ENCODE measurements around the gene DCDC2.
"Not testable (repeated sequence)": the region's sequence is repeated elsewhere in the genome, so short reads cannot be mapped to it uniquely, and the experiment has no call there.

Gene DCDC2

GRCh38 chr6:24270011-24270410, 87.8 kb downstream of the DCDC2 start:
- DNase-seq (ENCODE audit: low read depth) = no peak

DNA sequence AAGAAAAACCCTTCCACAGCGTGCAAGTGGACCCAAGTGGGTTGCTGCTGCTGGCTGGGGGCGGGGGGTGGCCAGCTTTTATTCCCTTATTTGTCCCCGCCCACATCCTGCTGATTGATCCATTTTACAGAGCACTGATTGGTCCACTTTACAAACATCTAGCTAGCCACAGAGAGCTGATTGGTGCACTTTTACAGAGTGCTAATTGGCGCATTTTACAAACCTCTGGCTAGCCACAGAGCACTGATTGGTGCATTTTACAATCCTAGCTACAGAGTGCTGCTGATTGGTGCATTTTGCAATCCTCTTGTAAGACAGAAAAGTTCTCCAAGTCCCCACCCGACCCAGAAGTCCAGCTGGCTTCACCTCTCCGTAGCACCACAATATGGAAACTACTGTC, 99.6 kb downstream of the DCDC2 start:
- DNase-seq (ENCODE audit: low read depth) = not testable (repeated sequence)

DNA sequence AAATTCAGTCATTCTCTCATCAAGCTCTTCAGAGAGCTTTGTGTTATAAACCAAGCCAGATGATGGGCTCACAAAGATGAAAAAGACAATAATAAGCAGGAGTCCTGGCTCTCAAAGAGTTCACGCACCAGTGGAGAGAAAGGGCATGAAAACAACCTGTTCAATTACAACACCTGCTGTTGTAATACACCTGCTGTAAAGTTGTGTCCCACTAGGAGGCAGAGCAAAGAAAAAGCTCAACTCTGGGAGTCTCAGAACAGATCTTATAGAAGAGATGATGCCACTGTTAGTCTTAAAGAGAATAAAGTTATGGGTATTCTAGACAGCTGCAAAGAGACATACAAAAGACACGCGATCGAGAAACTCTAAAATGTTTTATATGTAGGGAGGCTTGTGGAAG, 100.6 kb downstream of the DCDC2 start:
- no peak for DNase-seq (ENCODE audit: low read depth)

DNA sequence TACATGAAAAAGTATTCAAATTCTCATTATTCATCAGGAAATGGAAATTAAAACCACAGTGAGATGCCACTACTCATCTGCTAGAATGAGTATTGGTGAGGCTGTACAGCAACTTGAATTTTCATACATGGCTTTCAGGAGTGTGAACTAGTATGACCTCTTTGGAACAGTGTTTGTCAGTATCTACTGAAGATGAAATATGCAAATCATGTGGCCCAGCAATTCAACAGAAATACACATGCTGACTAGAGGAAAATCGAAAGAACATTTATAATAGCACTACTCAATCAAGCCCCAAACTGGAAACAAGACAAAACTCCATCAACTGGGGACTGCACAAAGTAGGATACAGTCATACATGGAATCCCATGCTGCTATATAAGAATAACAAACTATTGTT, 102.2 kb downstream of the DCDC2 start:
- DNase-seq (ENCODE audit: low read depth) = no peak

DNA sequence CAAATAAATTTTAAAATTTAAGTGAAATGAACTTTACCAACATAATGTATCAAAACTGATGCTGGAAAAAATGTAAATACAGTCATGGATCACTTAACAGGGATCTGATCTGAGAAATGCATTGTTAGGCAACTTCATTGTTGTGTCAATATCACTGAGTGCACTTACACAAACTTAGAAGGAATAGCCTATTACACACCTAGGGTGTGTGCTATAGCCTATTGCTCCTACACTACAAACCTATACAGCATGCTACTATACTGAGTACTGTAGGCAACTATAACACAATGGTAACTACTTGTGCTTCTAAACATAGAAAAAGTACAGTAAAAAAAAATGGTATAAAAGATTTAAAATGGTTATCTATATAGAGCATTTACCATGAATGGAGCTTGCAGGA, 104.5 kb downstream of the DCDC2 start:
- DNase-seq (ENCODE audit: low read depth) = no peak

- no peak for DNase-seq (ENCODE audit: low read depth)
Measured at GRCh38 chr6:24252280-24252679, 105.6 kb downstream of the DCDC2 start.

GRCh38 chr6:24251339-24251738, 106.5 kb downstream of the DCDC2 start:
- no peak for DNase-seq (ENCODE audit: low read depth)

DNA sequence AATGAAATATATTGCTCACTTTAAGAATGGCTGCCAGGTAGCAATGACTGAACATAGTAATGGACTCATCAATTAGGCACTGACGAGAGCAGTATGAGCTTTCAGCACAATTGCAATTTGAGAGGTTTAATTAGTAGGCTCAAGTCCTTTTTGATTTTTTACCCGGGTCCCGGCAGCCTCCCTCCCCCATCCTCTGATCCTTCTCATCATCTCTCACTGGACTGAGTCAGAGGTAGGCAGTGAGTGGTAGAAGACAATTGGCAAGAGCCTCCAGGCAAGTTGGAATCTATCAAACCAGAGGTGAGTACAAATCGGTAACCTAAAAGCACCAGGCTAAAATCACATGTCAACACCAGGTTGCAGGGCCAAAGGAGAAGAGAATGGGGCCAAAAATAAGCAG, 107.9 kb downstream of the DCDC2 start:
- DNase-seq (ENCODE audit: low read depth) = no peak

GRCh38 chr6:24245275-24245674, 112.6 kb downstream of the DCDC2 start:
- DNase-seq (ENCODE audit: low read depth) = no peak

- no peak for DNase-seq (ENCODE audit: low read depth)
Measured at GRCh38 chr6:24242924-24243323, 114.9 kb downstream of the DCDC2 start.

DNA sequence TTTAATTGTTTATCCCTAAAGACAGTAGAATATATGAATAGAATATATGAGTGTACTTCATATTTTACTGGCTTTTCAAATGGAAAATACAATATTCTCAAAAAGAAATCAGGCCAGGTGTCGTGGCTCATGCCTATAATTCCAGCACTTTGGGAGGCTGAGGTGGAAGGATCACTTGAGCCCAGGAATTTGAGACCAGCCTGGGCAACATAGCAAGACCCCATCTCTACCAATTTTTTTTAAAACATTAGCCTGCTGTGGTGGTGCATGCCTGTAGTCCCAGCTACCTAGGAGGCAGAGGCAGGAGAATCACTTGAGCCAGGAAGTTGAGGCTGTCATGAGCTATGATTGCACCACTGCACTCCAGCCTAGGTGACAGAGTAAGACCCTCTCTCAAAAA, 116.1 kb downstream of the DCDC2 start:
- not testable (repeated sequence) for DNase-seq (ENCODE audit: low read depth)

DNA sequence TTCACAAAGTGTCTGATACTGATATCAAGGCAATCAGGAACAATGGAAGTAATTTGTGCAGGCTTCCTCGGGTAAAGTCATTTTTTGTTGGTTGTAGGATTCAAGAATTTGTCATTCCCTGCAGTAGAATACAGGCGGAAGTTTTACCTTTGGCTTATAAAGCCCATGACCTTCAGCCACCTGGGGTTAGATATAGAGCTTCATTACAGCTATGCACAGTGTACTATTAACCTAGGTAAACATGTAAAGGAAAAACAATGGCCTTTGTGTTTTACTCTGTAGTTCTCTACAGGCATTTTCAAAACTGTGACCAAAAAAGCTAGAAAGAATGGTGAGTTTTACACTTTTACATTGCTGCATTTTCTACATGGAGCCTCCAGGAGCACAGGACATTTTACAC, 116.9 kb downstream of the DCDC2 start:
- no peak for DNase-seq (ENCODE audit: low read depth)

- no peak for DNase-seq (ENCODE audit: low read depth)
Measured at GRCh38 chr6:24240380-24240928, 117.4 kb downstream of the DCDC2 start.

- no peak for DNase-seq (ENCODE audit: low read depth)
Measured at GRCh38 chr6:24238700-24239099, 119.2 kb downstream of the DCDC2 start.

DNA sequence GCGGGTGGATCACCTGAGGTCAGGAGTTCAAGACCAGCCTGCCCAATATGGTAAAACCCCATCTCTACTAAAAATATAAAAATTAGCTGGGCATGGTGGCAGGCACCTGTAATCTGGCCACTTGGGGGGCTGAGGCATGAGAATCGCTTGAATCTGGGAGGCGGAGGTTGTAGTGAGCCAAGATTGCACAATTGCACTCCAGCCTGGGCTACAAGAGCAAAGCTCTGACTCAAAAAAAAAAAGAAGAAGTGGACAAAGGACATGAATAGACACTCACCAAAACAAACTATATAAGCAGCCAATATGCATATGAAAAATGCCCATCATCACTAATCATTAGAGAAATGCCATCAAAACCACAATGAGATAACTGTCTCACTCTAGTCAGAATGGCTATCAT, 121.1 kb downstream of the DCDC2 start:
- DNase-seq (ENCODE audit: low read depth) = not testable (repeated sequence)

- no peak for DNase-seq (ENCODE audit: low read depth)
Measured at GRCh38 chr6:24233813-24234442, 123.9 kb downstream of the DCDC2 start.

DNA sequence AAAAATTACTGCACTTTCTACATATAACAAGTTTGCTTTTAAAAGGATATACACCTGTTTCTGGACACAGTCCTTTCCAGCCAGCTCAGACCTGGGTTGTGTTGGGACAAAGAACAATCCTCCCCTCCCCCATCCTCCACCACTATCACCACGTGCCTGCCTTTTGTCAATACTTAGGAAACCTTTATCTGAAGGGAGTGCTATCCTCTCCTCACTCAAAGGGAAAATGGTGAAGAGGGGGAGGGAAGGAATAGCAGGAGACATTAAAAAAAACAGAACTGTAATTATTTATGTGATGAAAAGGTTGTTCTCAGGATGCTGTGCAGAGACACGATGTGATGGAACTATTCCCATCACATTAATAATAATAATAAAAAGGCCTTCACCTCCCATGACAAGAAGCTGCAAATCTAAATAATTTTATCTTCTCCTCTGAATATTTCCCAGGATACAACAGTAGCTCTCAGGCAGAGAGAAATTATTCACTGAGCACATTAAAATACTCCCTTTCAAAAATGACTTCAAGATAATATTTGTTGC, 126.4 kb downstream of the DCDC2 start:
- DNase-seq (ENCODE audit: low read depth) = peak; percentile 23

DNA sequence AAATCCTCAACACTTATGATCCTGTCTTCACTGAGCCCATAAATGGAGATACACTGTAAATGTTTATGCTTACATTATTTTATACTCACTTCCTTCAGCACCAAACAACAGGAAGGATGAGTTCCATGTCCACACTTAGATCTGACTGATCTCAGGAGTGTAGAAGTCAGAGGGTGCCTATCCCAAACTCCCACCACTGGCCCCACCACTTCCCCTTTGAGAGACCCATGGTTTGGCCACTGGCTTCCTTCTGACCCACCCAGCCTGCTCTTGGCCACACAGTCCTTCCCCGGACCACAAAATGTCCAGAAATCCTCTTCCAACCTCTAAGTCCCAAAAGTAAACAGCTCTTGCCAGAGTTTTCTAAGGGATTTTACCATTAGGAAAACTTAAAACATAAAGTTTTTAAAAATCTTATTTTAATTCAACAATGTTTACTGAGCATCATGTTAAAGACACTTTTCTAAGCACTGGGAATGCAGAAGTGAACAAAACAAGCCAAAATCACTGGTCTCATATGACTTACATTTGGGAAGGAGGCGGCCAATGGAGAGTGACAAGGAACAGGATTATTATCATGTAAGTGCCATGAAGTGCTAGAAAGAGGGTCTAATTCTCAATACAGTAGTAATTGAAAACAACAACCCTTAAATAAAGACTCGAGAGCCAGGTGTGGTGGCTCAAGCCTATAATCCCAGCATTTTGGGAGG, 128.0 kb downstream of the DCDC2 start:
- DNase-seq (ENCODE audit: low read depth) = no peak

- peak; percentile 93 for DNase-seq (ENCODE audit: low read depth)
Measured at GRCh38 chr6:24228681-24229255, 129.1 kb downstream of the DCDC2 start.

DNA sequence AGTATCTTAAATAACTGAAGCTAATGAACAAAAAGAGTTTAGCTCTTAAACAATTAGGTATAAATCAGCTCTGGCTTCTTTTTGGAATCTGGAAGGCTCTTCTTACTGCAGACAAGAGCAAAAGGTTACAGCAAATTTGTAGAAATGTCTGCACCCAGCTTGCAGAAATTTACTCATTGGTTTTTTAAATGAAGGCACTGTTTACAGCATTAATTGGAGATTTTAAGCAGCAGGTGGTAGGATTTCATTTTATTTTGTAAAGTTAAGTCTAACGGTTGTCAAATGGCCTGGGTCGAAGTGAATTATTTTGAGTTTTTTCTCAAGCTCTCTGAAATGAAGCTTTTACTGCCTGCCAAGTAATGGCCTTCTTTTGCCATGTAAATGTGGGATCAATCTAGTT, 129.7 kb downstream of the DCDC2 start:
- DNase-seq (ENCODE audit: low read depth) = no peak

- DNase-seq (ENCODE audit: low read depth) = peak; percentile 17
Measured at GRCh38 chr6:24227556-24227955, 130.3 kb downstream of the DCDC2 start.

DNA sequence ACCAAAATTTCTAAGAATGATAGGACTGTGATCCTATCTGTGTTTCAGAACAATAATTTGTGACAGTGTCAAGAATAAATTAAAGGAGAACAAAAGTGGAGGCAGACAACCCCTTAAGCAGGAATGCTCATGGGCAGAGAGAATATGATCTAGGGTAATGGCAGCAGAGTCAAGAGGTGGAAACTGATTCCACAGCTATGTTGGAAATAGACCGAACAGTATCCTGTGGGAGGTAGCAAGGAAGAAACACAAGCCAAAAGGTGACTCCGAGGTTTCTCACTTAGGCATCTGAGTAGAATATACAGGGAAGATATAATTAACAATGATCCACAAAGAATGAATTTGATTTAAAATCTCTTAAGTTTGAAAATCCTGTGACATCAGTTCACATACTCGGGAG, 131.3 kb downstream of the DCDC2 start:
- no peak for DNase-seq (ENCODE audit: low read depth)

DNA sequence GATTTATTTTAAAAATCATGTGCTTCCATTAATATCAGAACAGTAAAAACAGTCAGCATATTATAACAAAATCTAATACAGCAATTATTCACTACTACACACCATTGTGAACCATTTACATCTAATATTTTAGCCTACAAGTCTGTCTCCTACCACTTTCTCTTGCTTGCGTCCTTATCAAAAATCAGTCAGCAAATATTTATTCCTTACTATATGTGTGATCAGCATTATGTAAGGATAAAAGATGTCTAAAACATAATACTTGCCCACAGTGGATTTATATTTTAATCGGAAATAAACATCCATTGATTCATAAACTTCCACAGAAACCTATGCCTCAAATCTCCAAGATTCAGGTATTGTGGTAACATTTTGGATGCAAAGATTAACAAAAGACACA, 132.0 kb downstream of the DCDC2 start:
- DNase-seq (ENCODE audit: low read depth) = no peak

Measured in amniotic epithelial cell (primary cell).